ENCODE results near the gene NTNG1.

Gene NTNG1

DNA sequence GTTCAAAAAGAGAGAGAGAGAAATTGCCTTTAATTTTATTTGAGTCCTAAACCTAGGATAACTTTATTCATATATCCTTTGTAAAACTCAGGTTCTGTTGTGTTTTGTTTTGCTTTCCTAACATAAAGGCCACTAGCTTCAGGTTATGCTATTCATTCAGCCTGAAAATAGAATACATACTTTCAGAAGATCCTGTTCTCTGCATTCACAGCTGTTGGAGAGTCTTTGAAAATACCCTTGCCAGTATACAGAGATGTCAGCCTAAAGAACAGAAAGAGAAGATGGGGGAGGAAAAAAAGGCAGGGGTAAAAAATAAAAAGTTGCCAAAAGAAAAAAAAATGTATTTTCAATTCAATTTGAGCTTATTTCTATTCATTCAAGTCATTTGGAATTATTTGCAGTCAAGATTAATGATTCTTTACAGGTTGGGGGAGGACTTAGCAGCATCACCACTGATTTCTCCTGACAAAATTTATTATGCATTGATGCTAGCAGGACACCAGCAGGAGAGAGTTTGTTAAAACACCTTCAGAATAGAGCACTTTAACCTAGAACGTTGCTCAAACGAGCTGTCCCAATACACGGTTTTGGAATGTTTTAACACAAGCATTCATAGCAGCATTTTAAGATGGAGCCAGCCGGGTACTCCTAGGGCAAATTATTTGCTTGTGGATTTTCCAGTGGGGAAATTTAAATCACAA, 318.5 kb downstream of the NTNG1 start:
- DNase-seq (ENCODE audit: low read depth): no peak

DNA sequence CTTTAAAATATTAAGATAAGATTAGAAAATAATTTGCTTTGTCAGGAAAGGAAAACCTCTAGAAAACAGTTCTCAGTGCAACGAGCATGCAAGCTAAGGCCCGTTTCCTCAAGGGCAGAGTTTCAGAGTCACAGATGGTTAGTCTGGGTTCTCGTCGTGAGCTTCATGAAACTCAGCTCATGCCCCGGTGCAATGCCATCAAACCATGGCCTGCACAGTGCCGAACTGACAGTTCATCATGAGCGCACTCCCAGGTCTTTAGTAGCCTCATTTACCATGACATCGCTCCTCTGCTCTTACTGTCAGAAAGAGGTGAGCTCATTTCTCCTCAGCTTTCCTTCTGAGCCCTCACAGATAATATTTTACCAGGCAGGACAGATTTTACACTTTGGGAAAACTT, 319.2 kb downstream of the NTNG1 start:
- DNase-seq (ENCODE audit: low read depth): no peak

DNA sequence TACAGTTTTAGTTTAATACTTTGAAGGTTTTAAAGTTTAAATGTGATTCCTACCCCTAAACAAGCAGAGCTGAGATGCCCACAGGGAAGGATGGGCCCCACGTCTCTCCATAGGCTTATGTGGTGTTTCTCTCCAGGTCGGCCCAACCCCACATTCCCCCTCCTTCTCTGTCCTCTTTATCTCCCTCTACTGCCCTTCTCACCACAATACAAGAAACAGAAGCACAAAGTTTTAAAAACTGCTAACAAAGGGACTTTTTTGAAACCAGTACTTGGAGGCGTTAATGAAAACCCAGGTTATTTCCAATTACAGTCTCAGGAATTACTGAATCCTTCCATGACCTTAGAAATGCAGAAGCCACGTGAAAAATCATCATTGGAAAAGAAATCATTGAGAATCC, 324.0 kb downstream of the NTNG1 start:
- DNase-seq (ENCODE audit: low read depth): no peak

DNA sequence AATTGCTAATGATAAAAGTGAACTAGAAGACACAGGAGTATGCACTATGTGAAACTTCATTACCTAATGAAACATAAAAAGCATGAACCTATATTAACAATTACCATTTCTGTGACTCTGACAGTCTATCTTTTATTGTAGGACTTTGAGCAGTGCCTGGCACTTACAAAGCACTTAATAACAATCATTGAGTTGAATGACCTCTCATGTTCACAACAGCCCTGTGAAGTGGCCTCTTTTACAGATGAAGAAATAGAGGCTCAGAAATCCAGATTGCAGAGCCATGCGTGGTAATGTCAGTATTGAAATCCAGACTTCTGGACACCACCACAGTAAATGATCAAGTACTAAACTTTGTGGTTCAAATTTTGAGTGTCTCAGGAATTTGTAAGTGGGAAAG, 326.4 kb downstream of the NTNG1 start:
- DNase-seq (ENCODE audit: low read depth): no peak

DNA sequence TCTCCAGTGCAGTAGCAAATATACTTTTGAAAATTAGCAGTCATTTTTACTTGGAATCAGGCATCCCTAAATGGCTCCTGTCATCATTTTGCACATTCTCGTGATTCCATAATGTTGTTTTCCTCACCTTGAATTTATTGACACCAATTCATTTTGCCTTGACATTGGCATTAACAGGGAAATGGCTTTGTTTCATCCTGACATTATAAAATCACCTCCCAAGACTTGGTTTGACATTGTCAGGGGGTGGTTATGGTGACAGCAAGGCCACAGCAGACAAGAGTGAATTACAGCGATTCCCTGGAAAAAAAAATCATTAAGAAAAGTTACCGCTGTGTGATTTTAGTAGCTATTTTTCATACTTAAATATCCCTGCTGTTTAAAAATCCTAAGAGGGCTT, 327.0 kb downstream of the NTNG1 start:
- no peak for DNase-seq (ENCODE audit: low read depth)

DNA sequence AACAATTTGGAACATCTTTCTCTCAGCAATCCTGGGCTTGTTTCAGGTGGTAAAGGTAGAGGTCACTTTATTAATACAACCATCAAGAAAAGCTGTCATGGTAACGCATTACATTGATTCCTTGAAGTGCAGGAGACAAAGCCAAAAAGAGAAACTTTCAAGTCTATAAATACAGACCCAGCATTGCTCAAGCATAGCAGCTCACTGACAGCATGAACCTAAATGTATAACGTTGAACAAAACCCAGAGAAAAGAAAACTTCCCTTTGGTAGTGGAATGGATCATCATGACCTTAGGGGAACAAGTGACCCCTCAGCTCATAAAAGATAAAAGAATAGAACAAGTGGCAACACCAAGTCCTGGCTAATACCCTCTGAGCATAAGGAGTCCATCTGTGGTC, 332.2 kb downstream of the NTNG1 start:
- DNase-seq (ENCODE audit: low read depth): no peak

DNA sequence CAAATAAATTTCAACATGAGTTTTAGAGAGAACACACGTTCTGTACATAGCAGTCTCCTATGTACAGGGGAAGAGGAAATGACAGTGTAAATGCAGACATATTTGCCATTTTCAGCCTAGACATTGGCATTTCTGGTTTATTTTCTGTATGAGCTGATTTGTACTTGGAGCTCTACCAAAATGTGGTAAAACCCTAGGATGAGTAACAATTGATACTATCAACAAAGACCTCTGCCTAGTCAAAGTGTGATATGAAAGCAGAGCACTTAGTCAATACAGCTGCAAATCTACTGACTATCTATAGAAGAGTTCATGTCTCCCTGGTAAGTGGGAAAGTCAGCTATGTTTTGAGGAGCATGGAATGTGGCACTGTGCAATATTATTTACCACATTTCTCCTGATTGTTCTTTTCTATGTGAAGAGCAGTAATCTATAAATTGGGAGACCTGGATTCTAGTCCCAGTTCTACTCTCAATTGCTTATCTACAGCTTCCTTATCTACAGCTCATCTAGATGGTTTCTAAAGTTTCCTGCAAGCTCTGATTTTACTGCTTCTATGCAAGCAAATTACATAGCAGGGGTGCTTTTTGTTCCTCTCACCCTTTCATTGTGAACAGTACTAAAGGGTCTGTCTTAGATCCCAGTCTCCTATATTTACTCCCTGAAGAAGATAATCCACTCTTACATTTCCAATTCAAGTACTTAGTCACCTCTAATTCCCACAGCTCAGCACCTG, 334.2 kb downstream of the NTNG1 start:
- DNase-seq (ENCODE audit: low read depth): no peak

DNA sequence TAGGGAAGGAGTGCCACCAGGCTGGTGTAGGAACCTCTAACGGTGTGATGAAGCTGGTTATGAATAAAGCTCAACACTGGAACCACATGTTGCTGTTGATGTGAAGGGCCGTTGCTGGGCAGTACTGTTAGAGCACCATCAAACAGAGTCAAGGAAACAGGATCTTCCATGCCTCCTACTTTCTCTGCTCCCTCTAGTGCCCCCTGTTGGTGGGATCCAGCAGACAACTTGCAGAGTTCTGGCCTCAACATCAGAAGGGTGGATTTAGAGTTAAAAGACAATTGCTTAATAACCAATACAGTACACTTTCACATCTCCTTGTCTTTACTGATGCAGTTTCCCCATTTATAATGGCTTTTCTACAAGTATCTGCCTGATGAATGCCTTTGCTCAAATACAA, 336.4 kb downstream of the NTNG1 start:
- DNase-seq (ENCODE audit: low read depth): no peak

DNA sequence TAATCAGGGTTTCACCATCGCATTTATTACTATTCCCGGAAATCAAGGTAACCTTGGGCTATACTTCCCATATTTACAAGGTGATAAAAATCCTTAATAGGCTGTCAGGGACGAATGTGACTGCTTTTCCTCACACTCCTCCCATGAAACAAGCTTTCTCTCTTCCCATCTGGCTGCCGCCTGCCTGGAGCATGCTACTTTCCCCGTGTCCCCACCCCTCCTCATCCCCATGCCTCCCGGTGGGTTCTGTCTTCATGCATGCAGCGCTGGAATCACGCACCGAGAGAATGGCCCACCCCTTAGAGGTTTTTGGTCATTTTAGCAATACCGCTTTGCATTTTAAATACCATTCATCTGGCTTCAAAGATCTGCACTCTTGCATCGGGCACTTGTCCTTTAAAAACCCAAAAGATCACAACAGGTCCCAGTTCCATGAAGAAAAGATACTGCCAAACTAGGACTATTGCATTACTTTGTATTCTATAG, 339.1 kb downstream of the NTNG1 start:
- no peak for DNase-seq (ENCODE audit: low read depth)

DNA sequence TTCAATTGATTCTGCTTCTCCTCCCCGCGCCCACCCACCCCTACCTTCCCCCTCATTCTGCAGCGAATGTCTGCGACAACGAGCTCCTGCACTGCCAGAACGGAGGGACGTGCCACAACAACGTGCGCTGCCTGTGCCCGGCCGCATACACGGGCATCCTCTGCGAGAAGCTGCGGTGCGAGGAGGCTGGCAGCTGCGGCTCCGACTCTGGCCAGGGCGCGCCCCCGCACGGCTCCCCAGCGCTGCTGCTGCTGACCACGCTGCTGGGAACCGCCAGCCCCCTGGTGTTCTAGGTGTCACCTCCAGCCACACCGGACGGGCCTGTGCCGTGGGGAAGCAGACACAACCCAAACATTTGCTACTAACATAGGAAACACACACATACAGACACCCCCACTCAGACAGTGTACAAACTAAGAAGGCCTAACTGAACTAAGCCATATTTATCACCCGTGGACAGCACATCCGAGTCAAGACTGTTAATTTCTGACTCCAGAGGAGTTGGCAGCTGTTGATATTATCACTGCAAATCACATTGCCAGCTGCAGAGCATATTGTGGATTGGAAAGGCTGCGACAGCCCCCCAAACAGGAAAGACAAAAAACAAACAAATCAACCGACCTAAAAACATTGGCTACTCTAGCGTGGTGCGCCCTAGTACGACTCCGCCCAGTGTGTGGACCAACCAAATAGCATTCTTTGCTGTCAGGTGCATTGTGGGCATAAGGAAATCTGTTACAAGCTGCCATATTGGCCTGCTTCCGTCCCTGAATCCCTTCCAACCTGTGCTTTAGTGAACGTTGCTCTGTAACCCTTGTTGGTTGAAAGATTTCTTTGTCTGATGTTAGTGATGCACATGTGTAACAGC, 339.9 kb downstream of the NTNG1 start:
- no peak for DNase-seq (ENCODE audit: low read depth)

DNA sequence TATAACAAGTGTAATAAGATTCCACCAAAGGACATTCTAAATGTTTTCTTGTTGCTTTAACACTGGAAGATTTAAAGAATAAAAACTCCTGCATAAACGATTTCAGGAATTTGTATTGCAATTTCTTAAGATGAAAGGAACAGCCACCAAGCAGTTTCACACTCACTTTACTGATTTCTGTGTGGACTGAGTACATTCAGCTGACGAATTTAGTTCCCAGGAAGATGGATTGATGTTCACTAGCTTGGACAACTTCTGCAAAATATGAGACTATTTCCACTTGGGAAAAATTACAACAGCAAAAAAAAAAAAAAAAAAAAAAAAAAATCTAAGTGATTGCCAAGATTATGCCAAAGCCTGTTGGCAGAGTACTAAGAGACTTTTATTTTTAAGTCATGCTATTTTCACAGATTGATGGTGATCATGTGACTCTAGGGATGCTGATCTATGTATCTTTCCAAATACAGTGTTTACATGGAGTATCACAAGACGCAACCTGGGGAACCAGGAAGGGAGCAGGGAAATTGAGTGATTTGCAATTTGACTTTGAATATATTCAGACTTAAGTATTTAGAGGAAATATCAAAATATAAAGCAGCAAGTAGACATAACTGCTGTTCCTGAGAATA, 341.0 kb downstream of the NTNG1 start:
- no peak for DNase-seq (ENCODE audit: low read depth)

DNA sequence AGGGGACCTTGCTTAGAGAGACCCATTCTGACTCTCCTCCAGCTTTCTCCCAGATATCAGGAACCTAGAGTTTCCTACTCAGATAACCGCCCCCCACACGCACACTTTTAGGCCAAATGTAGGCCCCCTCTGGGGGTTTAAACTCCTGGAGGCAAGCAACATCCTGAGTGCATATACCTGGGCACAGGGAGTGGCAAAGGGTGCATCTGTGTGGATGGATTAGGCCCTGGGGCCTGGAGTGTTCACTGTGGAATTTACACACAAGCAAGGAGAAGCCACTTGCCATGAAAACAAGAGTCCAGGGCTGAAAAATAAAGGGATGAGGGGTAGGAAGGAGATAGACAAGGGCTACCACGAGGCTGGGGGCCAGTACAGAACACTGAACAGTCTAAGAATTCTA, 343.1 kb downstream of the NTNG1 start:
- no peak for DNase-seq (ENCODE audit: low read depth)

DNA sequence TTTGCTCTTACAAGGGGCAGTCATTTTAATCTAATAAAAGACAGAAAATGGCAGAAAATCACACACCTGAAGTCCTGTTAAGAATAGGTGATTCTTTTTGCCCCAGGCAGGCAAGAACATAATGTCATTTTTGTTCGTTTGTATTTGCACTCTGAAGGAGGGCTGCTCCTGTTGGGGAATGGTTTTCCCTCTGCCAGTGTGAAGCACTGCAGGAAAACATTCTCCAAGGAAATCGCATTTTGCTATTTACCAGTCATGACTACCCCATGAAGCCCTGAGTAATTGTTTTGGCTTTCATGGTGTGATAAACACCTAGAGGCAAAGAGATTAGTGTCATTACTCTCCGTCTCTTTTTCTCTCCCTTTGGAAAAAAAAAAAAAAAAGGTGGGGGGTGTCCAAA, 345.5 kb downstream of the NTNG1 start:
- no peak for DNase-seq (ENCODE audit: low read depth)

DNA sequence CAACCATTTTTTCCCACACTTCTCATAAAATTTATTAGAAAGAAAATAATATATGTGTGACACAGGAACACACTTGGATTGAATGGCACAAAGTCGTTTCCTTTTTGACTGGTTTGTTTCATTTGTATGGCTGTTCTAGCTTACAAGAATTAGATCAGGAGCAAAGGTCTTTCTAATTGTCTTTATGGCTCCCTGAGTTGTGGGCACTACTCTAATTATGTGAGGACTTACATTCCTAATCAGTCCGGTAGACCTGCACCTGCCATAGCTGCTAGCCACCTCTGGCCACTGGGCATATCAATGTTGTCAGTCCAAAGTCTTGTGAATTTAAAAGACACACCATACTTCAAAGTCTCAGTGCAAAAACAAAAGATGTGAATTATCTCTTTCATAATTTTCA, 346.7 kb downstream of the NTNG1 start:
- no peak for DNase-seq (ENCODE audit: low read depth)

DNA sequence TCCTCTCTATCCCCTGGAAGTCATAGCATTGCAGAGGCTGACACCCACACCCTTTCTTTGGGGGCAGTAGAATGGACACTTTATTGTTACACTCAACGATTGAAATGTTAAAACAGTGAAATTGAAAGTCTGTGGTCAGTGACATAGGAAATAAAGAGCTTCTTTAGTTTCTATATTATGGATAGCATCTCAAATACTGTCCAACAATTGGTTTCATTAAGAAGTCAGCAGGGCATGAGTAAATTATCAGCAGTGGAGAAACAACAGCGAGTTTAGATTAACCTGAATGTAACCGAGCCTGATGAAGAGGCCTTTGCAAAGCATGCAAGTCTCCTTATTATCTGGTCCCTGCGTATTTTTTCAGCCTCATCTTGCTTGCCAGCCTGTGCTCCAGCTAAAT, 350.7 kb downstream of the NTNG1 start:
- no peak for DNase-seq (ENCODE audit: low read depth)

DNA sequence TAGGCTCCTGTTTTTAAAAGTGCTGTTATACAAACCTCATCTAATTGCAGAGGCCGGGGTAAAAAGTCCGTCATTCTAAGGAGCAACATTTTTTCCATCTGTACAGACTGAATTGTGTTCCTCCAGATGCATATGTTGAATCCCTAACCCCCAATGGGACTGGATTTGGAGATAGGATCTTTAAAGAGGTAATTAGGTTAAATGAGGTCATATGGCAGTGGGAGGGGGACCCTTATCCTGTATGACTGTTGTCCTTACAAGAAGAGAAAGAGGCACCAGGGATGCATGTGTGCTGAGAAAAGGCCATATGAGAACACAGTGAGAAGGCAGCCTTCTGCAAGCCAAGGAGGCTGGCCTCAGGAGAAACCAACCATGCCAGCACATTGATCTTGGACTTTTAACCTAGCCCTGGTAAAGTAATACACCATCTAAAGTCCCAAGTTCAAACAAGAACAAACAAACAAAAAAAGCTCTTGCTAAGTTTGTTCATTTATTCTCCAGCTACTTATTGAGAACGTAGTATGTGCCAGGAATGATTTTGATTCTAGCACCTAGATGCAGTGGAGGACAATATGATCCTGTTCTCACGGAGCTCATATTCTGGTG, 352.4 kb downstream of the NTNG1 start:
- DNase-seq (ENCODE audit: low read depth): no peak

DNA sequence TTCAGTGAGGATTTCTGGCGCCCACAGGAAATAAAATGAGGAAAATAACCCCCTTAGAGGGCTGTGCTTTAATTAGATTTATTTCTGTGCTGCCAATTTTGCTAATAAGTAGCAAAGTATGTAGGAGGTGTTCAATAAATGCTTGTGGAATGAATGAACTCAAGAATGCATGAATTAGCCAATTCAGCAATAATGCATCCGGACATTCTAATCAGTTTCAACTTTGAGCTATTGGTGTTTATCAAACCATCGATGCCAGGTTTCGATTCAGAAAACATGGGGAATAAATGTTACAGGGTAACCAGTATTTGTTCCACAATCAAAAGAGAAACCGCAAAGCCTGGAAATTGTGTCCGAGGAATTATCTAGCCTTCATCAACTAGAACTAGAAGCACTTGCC, 353.2 kb downstream of the NTNG1 start:
- no peak for DNase-seq (ENCODE audit: low read depth)

DNA sequence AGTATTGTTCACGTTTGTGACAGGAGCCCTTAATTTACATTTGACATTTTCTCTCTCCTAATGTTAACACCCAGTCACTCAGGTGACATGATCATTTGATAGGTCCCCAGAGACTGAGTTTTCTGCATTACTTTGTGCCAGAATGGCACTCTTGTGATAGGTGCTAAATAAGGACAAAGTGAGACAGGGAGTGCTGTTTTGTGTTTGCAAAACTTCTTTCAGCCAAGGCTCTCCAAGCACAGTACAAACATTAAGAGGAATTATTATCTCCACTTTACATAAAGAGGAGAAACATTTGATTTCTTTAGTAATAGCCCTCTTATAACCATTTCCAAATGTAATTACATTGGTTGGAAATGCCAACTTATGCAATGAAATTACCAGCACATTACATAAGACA, 355.2 kb downstream of the NTNG1 start:
- DNase-seq (ENCODE audit: low read depth): no peak

DNA sequence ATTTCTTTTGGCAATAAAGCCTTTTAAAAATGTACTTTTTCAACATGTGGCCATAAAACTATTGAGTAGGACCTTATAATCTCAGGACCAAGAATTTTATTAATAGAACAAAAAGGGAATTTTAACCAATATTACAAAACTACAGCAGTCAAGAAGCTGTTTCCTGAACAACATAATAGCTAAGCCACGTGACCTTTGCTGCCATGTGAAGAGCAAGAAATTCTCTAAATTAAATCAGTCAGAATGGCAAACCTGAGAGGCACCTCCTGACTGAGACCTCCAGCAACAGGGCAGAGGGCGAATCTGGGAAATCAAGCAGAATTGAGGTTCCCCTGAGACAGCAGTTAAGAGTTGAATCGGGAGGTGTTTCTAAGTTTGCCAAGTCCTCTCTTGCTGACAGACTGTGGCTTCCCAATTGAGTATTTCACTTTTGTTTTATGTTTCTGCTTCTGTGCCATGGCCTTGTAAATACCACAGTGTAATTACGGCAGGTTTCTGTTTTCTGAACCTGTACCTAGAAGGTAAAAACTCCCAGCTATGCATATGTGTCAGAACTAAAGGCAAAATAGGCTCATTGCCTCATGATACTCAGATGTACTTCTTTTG, 358.4 kb downstream of the NTNG1 start:
- no peak for DNase-seq (ENCODE audit: low read depth)

DNA sequence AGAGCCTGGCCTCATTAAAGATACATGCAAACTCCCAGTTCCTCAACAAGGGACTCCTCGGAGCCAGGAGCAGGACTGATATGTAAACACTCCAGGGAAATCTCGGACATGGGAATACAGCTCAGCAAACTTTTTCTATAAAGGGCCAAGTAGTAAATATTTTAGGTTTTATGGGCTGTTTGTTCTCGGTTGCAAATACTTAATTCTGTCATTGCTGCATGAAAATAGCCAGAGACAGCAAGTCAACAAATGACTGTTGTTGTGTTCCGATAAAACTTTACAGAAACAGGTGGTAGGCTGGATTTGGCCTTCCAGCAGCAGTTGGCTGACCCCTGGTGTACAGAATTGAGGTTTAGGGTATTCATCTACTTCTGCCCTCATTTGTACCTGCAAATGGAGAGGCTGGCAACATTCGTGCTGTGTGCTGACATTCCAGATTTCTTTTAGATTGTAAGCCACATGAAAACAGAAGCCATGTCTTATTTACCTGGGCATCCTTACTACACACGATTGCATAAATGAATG, 360.3 kb downstream of the NTNG1 start:
- DNase-seq (ENCODE audit: low read depth): no peak

DNA sequence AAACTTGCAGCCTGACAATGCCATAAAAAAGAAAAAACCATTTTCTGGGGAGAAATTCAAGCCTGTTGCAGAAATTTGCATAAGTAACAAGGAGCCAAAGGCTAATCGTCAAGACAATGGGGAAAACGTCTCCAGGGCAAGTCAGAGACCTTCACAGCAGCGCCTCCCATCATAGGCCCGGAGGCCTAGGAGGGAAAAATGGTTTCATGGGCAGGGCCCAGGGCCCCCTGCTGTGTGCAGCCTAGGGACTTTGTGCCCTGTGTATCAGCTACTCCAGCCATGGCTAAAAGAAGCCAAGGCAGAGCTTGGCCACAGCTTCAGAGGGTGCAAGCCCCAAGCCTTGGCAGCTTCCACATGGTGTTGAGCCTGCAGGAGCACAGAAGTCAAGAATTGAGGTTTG, 369.5 kb downstream of the NTNG1 start:
- no peak for DNase-seq (ENCODE audit: low read depth)
